ENCODE measurements around the gene INTU.

DNA sequence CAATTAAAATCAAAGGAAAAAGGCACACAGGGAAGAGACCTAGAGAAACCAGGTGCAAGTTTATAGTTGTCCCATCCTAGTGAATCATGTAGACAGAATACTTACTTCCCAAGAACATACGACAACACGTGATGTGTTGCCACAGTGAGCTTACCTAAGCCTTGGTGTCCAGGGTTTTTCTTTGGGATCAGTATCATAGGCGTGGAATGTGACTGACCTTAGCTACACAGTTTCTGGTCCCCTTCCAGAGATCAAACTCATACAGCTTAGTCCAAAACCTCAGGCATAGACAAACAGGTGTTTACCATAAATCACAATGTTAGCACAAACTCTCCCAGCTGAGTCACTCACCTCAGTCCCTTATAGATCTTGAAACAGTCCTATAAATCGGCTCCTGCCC lies 115.1 kb downstream of the INTU start:
- TF ChIP-seq, protein P1, sequence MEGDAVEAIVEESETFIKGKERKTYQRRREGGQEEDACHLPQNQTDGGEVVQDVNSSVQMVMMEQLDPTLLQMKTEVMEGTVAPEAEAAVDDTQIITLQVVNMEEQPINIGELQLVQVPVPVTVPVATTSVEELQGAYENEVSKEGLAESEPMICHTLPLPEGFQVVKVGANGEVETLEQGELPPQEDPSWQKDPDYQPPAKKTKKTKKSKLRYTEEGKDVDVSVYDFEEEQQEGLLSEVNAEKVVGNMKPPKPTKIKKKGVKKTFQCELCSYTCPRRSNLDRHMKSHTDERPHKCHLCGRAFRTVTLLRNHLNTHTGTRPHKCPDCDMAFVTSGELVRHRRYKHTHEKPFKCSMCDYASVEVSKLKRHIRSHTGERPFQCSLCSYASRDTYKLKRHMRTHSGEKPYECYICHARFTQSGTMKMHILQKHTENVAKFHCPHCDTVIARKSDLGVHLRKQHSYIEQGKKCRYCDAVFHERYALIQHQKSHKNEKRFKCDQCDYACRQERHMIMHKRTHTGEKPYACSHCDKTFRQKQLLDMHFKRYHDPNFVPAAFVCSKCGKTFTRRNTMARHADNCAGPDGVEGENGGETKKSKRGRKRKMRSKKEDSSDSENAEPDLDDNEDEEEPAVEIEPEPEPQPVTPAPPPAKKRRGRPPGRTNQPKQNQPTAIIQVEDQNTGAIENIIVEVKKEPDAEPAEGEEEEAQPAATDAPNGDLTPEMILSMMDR (IDR thresholded peaks at IDR 0.05) = no peak
- TF ChIP-seq POLR2A (IDR thresholded peaks at IDR 0.05) = no peak
